IMR-90 (cell line): ENCODE results near the gene FARP1. TPM values are rescaled to one million over a fixed set of nuclear protein-coding genes. Genes with fewer than 3 reads are reported as not detected.
A peak's percentile ranks its signal among the peaks of the same experiment; 100 is the strongest.

Source experiments
- BHLHE40 ChIP-seq: fragments of 150-350 bp; IDR thresholded peaks from 2 replicates; pipeline ENCODE4 v1.6.1; 2016; ENCODE audit warnings: mild to moderate bottlenecking, low read depth, low read length
- CTCF ChIP-seq: conservative IDR thresholded peaks from 2 replicates; pipeline ENCODE4 v1.5.1; 2012; ENCODE audit warnings: mild to moderate bottlenecking, low read depth, low read length, improper control_type of control experiment
- NFE2L2 ChIP-seq: fragments of 150-350 bp; IDR thresholded peaks from 2 replicates; pipeline ENCODE4 v1.6.1; 2016; ENCODE audit warnings: low read depth, mild to moderate bottlenecking, low read length
- polyA plus RNA-seq, 3 experiments: library from polyadenylated mRNA; depleted of rRNA; stranded (reverse); fragments of >200 nt; gene quantifications; 2 replicates each; pipeline ENCODE4 v1.2.3, GENCODE V29; 2012; ENCODE audit warnings: low replicate concordance in 1 of 3
- total RNA-seq: library from RNA; depleted of rRNA; stranded (reverse); fragments of >200 nt; gene quantifications from 2 replicates; pipeline ENCODE4 v1.2.3, GENCODE V29; 2012

The FARP1 gene
- total and polyA plus RNA-seq, 2 of the 4 experiments (the other 2 are of a cell fraction), result 39.6 to 57.0 TPM

- TF ChIP-seq CTCF (no peak), NFE2L2 (no peak), BHLHE40 (peak; percentile 72)
Measured at GRCh38 chr13:98370806-98371515, 228.1 kb downstream of the FARP1 start (continued).
